ENCODE data around the gene PTH1R.

- no peak for TF ChIP-seq MYC (IDR thresholded peaks at IDR 0.05; ENCODE audit: low read depth, low read length)
- TF ChIP-seq POLR2A (IDR thresholded peaks at IDR 0.05; ENCODE audit: extremely low read depth, insufficient read length) = no peak
Observed at GRCh38 chr3:46845397-46845859, 32.1 kb upstream of the PTH1R start.

Measured in NB4 (cell line).